PFSK-1 (cell line): ENCODE data around the gene MOGAT3.

Experiments used
- FOXP2 ChIP-seq: optimal IDR thresholded peaks from 2 replicates; pipeline ENCODE3; 2011; ENCODE audit warnings: borderline replicate concordance, control low read depth, inconsistent platforms; ENCODE audit not compliant: insufficient read depth; ENCODE audit errors: extremely low read length, extremely low read depth
- POLR2AphosphoS5 ChIP-seq: IDR thresholded peaks from 2 replicates; pipeline ENCODE4 v1.6.1; 2012; ENCODE audit warnings: low read depth, mild to moderate bottlenecking, control low read depth, low read length, moderate library complexity
- REST ChIP-seq, 2 experiments: IDR thresholded peaks; 2 replicates each; pipeline versions ENCODE4 v1.6.1 to v1.8.0; 2011 to 2012; ENCODE audit warnings: low read depth in 2 of 2, low read length in 2 of 2, control low read depth in 1 of 2, inconsistent platforms in 1 of 2, mild to moderate bottlenecking in 1 of 2, moderate library complexity in 1 of 2; ENCODE audit not compliant: insufficient read depth in 1 of 2
- SIN3A ChIP-seq: IDR thresholded peaks from 2 replicates; pipeline ENCODE4 v1.6.1; 2012; ENCODE audit warnings: mild to moderate bottlenecking, low read length, moderate library complexity, borderline replicate concordance; ENCODE audit not compliant: insufficient read depth
- TAF1 ChIP-seq: IDR thresholded peaks from 2 replicates; pipeline ENCODE4 v1.6.1; 2012; ENCODE audit warnings: low read length, control low read depth, borderline replicate concordance; ENCODE audit not compliant: insufficient read depth

MOGAT3 gene

GRCh38 chr7:101236292-101236835 is 35.5 kb upstream of the MOGAT3 start:
- no peak for TF ChIP-seq TAF1
- TF ChIP-seq REST (IDR thresholded peaks at IDR 0.05; ENCODE audit: insufficient read depth in 1 of 2, low read depth in 2 of 2, low read length in 2 of 2), result no peak
- no peak for TF ChIP-seq SIN3A
- TF ChIP-seq POLR2AphosphoS5, result no peak
- no peak for TF ChIP-seq FOXP2

- TF ChIP-seq FOXP2, result no peak
- TF ChIP-seq TAF1, result no peak
- no peak for TF ChIP-seq SIN3A
- no peak for TF ChIP-seq POLR2AphosphoS5
- no peak for TF ChIP-seq REST (IDR thresholded peaks at IDR 0.05; ENCODE audit: insufficient read depth in 1 of 2, low read depth in 2 of 2, low read length in 2 of 2)
These were observed 34.7 kb upstream of the MOGAT3 start for GRCh38 chr7:101235522-101235921.

GRCh38 chr7:101235050-101235449 is 34.2 kb upstream of the MOGAT3 start:
- TF ChIP-seq FOXP2 (no peak), POLR2AphosphoS5 (no peak), TAF1 (no peak), REST (IDR thresholded peaks at IDR 0.05; ENCODE audit: insufficient read depth in 1 of 2, low read depth in 2 of 2, low read length in 2 of 2) (no peak), SIN3A (no peak)

GRCh38 chr7:101234636-101235035 is 33.8 kb upstream of the MOGAT3 start:
- no peak for TF ChIP-seq TAF1
- no peak for TF ChIP-seq FOXP2
- TF ChIP-seq SIN3A, result no peak
- no peak for TF ChIP-seq REST (IDR thresholded peaks at IDR 0.05; ENCODE audit: insufficient read depth in 1 of 2, low read depth in 2 of 2, low read length in 2 of 2)
- TF ChIP-seq POLR2AphosphoS5, result no peak
